ENCODE results near the gene OPCML. TPM values are rescaled to one million over a fixed set of nuclear protein-coding genes. Genes with fewer than 3 reads are reported as not detected.

Gene OPCML
- total RNA-seq, 1 experiment from 2014 or later, result 0.13 TPM

GRCh38 chr11:133525976-133526375 is 6.3 kb downstream of the OPCML start:
- peaks cover 4% of the 10 kb centered on the region for H3K27me3 ChIP-seq (replicated peaks; ENCODE audit: insufficient read depth, low read depth, low read length, poor library complexity)
- TF ChIP-seq EZH2 (IDR thresholded peaks at IDR 0.05; ENCODE audit: borderline replicate concordance, low read depth, low read length, poor library complexity, severe bottlenecking) (no peak), CTCF (conservative IDR thresholded peaks at IDR 0.05; ENCODE audit: low read depth, low read length) (no peak)
- H3K27ac ChIP-seq (ENCODE audit: low read depth, low read length, poor library complexity, severe bottlenecking), result no peak overlapping the region
- intact Hi-C loops (cut with micrococcal nuclease; ENCODE audit: unreplicated experiment), result no loop called here
- ChIA-PET CTCF (no interaction called here), POLR2A (ENCODE audit: low non-redundant PET) (no interaction called here)
- no peak for DNase-seq (ENCODE audit: low spot score)
- no TSS peak for BruUV-seq (replicated peaks)
- H3K36me3 ChIP-seq (ENCODE audit: insufficient read depth, low read length, poor library complexity, severe bottlenecking), result no peaks in the 10 kb centered on the region
- no peak overlapping the region for H3K4me3 ChIP-seq (ENCODE audit: low read depth, low read length, poor library complexity, severe bottlenecking)
- no peaks in the 10 kb centered on the region for H3K4me1 ChIP-seq (ENCODE audit: insufficient read depth, low read length, poor library complexity, severe bottlenecking)
- peaks cover 16% of the 10 kb centered on the region for H3K9me3 ChIP-seq (ENCODE audit: low read depth, low read length, poor library complexity, severe bottlenecking)

- no peak for DNase-seq (ENCODE audit: low spot score)
- no peak for TF ChIP-seq CTCF (conservative IDR thresholded peaks at IDR 0.05; ENCODE audit: low read depth, low read length)
- no peak for TF ChIP-seq EZH2 (IDR thresholded peaks at IDR 0.05; ENCODE audit: borderline replicate concordance, low read depth, low read length, poor library complexity, severe bottlenecking)
- ChIA-PET CTCF (no interaction called here), POLR2A (ENCODE audit: low non-redundant PET) (no interaction called here)
- Histone ChIP-seq H3K4me1 (ENCODE audit: insufficient read depth, low read length, poor library complexity, severe bottlenecking) (no peaks in the 10 kb centered on the region), H3K4me3 (ENCODE audit: low read depth, low read length, poor library complexity, severe bottlenecking) (no peak overlapping the region), H3K9me3 (ENCODE audit: low read depth, low read length, poor library complexity, severe bottlenecking) (peaks cover 16% of the 10 kb centered on the region), H3K36me3 (ENCODE audit: insufficient read depth, low read length, poor library complexity, severe bottlenecking) (no peaks in the 10 kb centered on the region), H3K27me3 (replicated peaks; ENCODE audit: insufficient read depth, low read depth, low read length, poor library complexity) (no peaks in the 10 kb centered on the region), H3K27ac (ENCODE audit: low read depth, low read length, poor library complexity, severe bottlenecking) (no peak overlapping the region)
- BruUV-seq (replicated peaks), result no TSS peak
- intact Hi-C loops (cut with micrococcal nuclease; ENCODE audit: unreplicated experiment), result no loop called here
Measured at GRCh38 chr11:133524488-133524887, 7.8 kb downstream of the OPCML start.

- no peaks in the 10 kb centered on the region for H3K27me3 ChIP-seq (replicated peaks; ENCODE audit: insufficient read depth, low read depth, low read length, poor library complexity)
- H3K9me3 ChIP-seq (ENCODE audit: low read depth, low read length, poor library complexity, severe bottlenecking), result peaks cover 20% of the 10 kb centered on the region
- no TSS peak for BruUV-seq (replicated peaks)
- no peaks in the 10 kb centered on the region for H3K36me3 ChIP-seq (ENCODE audit: insufficient read depth, low read length, poor library complexity, severe bottlenecking)
- no peak overlapping the region for H3K4me3 ChIP-seq (ENCODE audit: low read depth, low read length, poor library complexity, severe bottlenecking)
- DNase-seq (ENCODE audit: low spot score), result no peak
- TF ChIP-seq CTCF (conservative IDR thresholded peaks at IDR 0.05; ENCODE audit: low read depth, low read length), result no peak
- no peak for TF ChIP-seq EZH2 (IDR thresholded peaks at IDR 0.05; ENCODE audit: borderline replicate concordance, low read depth, low read length, poor library complexity, severe bottlenecking)
- intact Hi-C loops (cut with micrococcal nuclease; ENCODE audit: unreplicated experiment), result no loop called here
- ChIA-PET CTCF (no interaction called here), POLR2A (ENCODE audit: low non-redundant PET) (no interaction called here)
- no peak overlapping the region for H3K27ac ChIP-seq (ENCODE audit: low read depth, low read length, poor library complexity, severe bottlenecking)
- no peaks in the 10 kb centered on the region for H3K4me1 ChIP-seq (ENCODE audit: insufficient read depth, low read length, poor library complexity, severe bottlenecking)
Measured at GRCh38 chr11:133522344-133522743, 10.0 kb downstream of the OPCML start.

Data from A673 (cell line).